Brain microvascular endothelial cell (primary cell): ENCODE measurements around the gene RNLS.
"Not testable (repeated sequence)": the region's sequence is repeated elsewhere in the genome, so short reads cannot be mapped to it uniquely, and the experiment has no call there.

Source experiments
- DNase-seq: peaks from one replicate; pipeline ENCODE4 v3.0.0-alpha.2; 2020
- H3K27ac ChIP-seq: fragments of 250-450 bp; sonication (Bioruptor Pico); 2 replicates; pipeline ENCODE4 v1.5.1; 2020; ENCODE audit warnings: mild to moderate bottlenecking, moderate library complexity
- H3K27me3 ChIP-seq: fragments of 250-450 bp; sonication (Bioruptor Pico); replicated peaks from 2 replicates; pipeline ENCODE4 v1.5.1; 2020; ENCODE audit warnings: mild to moderate bottlenecking
- H3K36me3 ChIP-seq: fragments of 250-450 bp; sonication (Bioruptor Pico); replicated peaks from 2 replicates; pipeline ENCODE4 v1.5.1; 2020; ENCODE audit warnings: mild to moderate bottlenecking
- H3K4me3 ChIP-seq: 2 replicates; pipeline ENCODE4 v1.5.1; 2011; ENCODE audit warnings: low read depth, mild to moderate bottlenecking, control low read depth, low read length, moderate library complexity
- CTCF ChIP-seq: IDR thresholded peaks from 2 replicates; pipeline ENCODE4 v1.5.1; 2011; ENCODE audit warnings: low read depth, mild to moderate bottlenecking, moderate library complexity, low read length, control low read depth, inconsistent platforms; ENCODE audit errors: missing control alignments
- in situ Hi-C: cut with HindIII; loops from 2 replicates; pipeline ENCODE4 v1.10.0; 2017; ENCODE audit warnings: low sequenced_read_pairs, low pct_ligation_motif_present

The RNLS gene

GRCh38 chr10:88370713-88371112, 212.4 kb downstream of the RNLS start:
- no peak overlapping the region for H3K4me3 ChIP-seq
- in situ Hi-C loops = no loop called here
- no peaks in the 10 kb centered on the region for H3K27me3 ChIP-seq
- DNase-seq = no peak
- no peak for TF ChIP-seq CTCF
- no peak overlapping the region for H3K27ac ChIP-seq
- H3K36me3 ChIP-seq = no peaks in the 10 kb centered on the region

- H3K27me3 ChIP-seq = no peaks in the 10 kb centered on the region
- H3K4me3 ChIP-seq = no peak overlapping the region
- in situ Hi-C loops = no loop called here
- DNase-seq = no peak
- no peaks in the 10 kb centered on the region for H3K36me3 ChIP-seq
- no peak for TF ChIP-seq CTCF
- no peak overlapping the region for H3K27ac ChIP-seq
These were observed 216.3 kb downstream of the RNLS start for GRCh38 chr10:88366772-88367171.

GRCh38 chr10:88361995-88362807, 220.9 kb downstream of the RNLS start:
- in situ Hi-C loops = no loop called here
- TF ChIP-seq CTCF = no peak
- Histone ChIP-seq H3K36me3 (no peaks in the 10 kb centered on the region), H3K27me3 (no peaks in the 10 kb centered on the region), H3K27ac (no peak overlapping the region), H3K4me3 (no peak overlapping the region)
- no peak for DNase-seq

GRCh38 chr10:88361494-88361893, 221.6 kb downstream of the RNLS start:
- no peak overlapping the region for H3K4me3 ChIP-seq
- no peaks in the 10 kb centered on the region for H3K36me3 ChIP-seq
- H3K27ac ChIP-seq = no peak overlapping the region
- no peak for DNase-seq
- no peak for TF ChIP-seq CTCF
- in situ Hi-C loops = no loop called here
- no peaks in the 10 kb centered on the region for H3K27me3 ChIP-seq

- H3K4me3 ChIP-seq, in situ Hi-C loops, H3K36me3 ChIP-seq, DNase-seq, H3K27me3 ChIP-seq, H3K27ac ChIP-seq: not testable (repeated sequence)
These were observed 227.4 kb downstream of the RNLS start for GRCh38 chr10:88355750-88356149.

- in situ Hi-C loops = no loop called here
- Histone ChIP-seq H3K27me3 (no peaks in the 10 kb centered on the region), H3K27ac (no peak overlapping the region), H3K36me3 (no peaks in the 10 kb centered on the region), H3K4me3 (no peak overlapping the region)
- no peak for DNase-seq
- TF ChIP-seq CTCF = no peak
These were observed 235.4 kb downstream of the RNLS start for GRCh38 chr10:88347597-88348304.
